GM21825 (cell line): ENCODE results near the gene G6PC2.
"Not testable (repeated sequence)": the region's sequence is repeated elsewhere in the genome, so short reads cannot be mapped to it uniquely, and the experiment has no call there.

ENCODE experiments used
- ATAC-seq: cut with Tn5 transposase; IDR thresholded peaks from one replicate; pipeline ENCODE4 v1.9.1; 2021; ENCODE audit warnings: mild to moderate bottlenecking, moderate library complexity; ENCODE audit not compliant: unreplicated experiment

Gene G6PC2

GRCh38 chr2:168904358-168904757 lies 3.3 kb downstream of the G6PC2 start:
- no peak for ATAC-seq

GRCh38 chr2:168907940-168908662 lies 7.0 kb downstream of the G6PC2 start:
- no peak for ATAC-seq

GRCh38 chr2:168910330-168910729 lies 9.2 kb downstream of the G6PC2 start:
- ATAC-seq, result no peak

- no peak for ATAC-seq
These were observed 11.4 kb downstream of the G6PC2 start for GRCh38 chr2:168912466-168912865.

GRCh38 chr2:168912901-168913369 lies 11.8 kb downstream of the G6PC2 start:
- no peak for ATAC-seq

- no peak for ATAC-seq
These were observed 12.4 kb downstream of the G6PC2 start for GRCh38 chr2:168913495-168913894.

- no peak for ATAC-seq
These were observed 14.6 kb downstream of the G6PC2 start for GRCh38 chr2:168915441-168916330.

- no peak for ATAC-seq
These were observed 15.2 kb downstream of the G6PC2 start for GRCh38 chr2:168916331-168916675.

- no peak for ATAC-seq
These were observed 19.5 kb downstream of the G6PC2 start for GRCh38 chr2:168920504-168921157.

- no peak for ATAC-seq
These were observed 25.7 kb downstream of the G6PC2 start for GRCh38 chr2:168926621-168927386.

GRCh38 chr2:168928113-168928831 lies 27.2 kb downstream of the G6PC2 start:
- ATAC-seq, result no peak

- ATAC-seq, result no peak
These were observed 27.9 kb downstream of the G6PC2 start for GRCh38 chr2:168929031-168929430.

- no peak for ATAC-seq
These were observed 29.2 kb downstream of the G6PC2 start for GRCh38 chr2:168930242-168930641.

GRCh38 chr2:168932174-168932573 lies 31.1 kb downstream of the G6PC2 start:
- not testable (repeated sequence) for ATAC-seq

- ATAC-seq, result no peak
These were observed 33.7 kb downstream of the G6PC2 start for GRCh38 chr2:168934826-168935225.

GRCh38 chr2:168935810-168936581 lies 34.9 kb downstream of the G6PC2 start:
- no peak for ATAC-seq

- no peak for ATAC-seq
These were observed 38.0 kb downstream of the G6PC2 start for GRCh38 chr2:168939061-168939460.

GRCh38 chr2:168939918-168940317 lies 38.8 kb downstream of the G6PC2 start:
- ATAC-seq, result no peak

- no peak for ATAC-seq
These were observed 40.2 kb downstream of the G6PC2 start for GRCh38 chr2:168941297-168941696.
